Skeletal muscle tissue (tissue), 4 donors: ENCODE data around the gene ZMIZ2. TPM values are rescaled to one million over a fixed set of nuclear protein-coding genes. Genes with fewer than 3 reads are reported as not detected.
A peak's percentile ranks its signal among the peaks of the same experiment; 100 is the strongest.
"Not testable (repeated sequence)": the region's sequence is repeated elsewhere in the genome, so short reads cannot be mapped to it uniquely, and the experiment has no call there.

ENCODE experiments used
- H3K27ac ChIP-seq: one replicate; pipeline ENCODE4 v1.7.0; 2013; ENCODE audit warnings: mild to moderate bottlenecking, low read depth, low read length, inconsistent platforms
- H3K27me3 ChIP-seq, 3 donors: one replicate each; pipeline ENCODE4 v1.7.0; 2013; ENCODE audit warnings: low read length in 3 of 3; ENCODE audit not compliant: control insufficient read depth in 3 of 3, insufficient read depth in 3 of 3
- H3K36me3 ChIP-seq, 3 donors: one replicate each; pipeline ENCODE4 v1.7.0; 2013; ENCODE audit warnings: low read length in 3 of 3; ENCODE audit not compliant: control insufficient read depth in 3 of 3, insufficient read depth in 3 of 3
- H3K4me1 ChIP-seq, 3 donors: one replicate each; pipeline ENCODE4 v1.7.0; 2013; ENCODE audit warnings: low read length in 3 of 3, mild to moderate bottlenecking in 3 of 3; ENCODE audit not compliant: control insufficient read depth in 3 of 3, insufficient read depth in 3 of 3
- H3K4me3 ChIP-seq, 3 donors: one replicate each; pipeline ENCODE4 v1.7.0; 2013; ENCODE audit warnings: low read length in 3 of 3
- H3K9ac ChIP-seq, 3 donors: one replicate each; pipeline ENCODE4 v1.7.0; 2013; ENCODE audit warnings: low read length in 3 of 3, mild to moderate bottlenecking in 3 of 3, moderate library complexity in 2 of 3, low read depth in 1 of 3
- H3K9me3 ChIP-seq, 3 donors: one replicate each; pipeline ENCODE4 v1.7.0; 2013; ENCODE audit warnings: low read length in 3 of 3; ENCODE audit not compliant: control insufficient read depth in 3 of 3
- total RNA-seq: library from RNA; depleted of rRNA; stranded (reverse); fragments of >200 nt; gene quantifications from one replicate; pipeline ENCODE4 v1.2.3, GENCODE V29; 2014
- donor health status: Osteomylitis.

ZMIZ2 gene
- total RNA-seq, 1 donor from 2014 or later = 4.2 TPM

- not testable (repeated sequence) for H3K27ac ChIP-seq, H3K27me3 ChIP-seq, H3K9me3 ChIP-seq, H3K9ac ChIP-seq, H3K36me3 ChIP-seq, H3K4me3 ChIP-seq, H3K4me1 ChIP-seq
Observed at GRCh38 chr7:44726250-44726649, 22.4 kb upstream of the ZMIZ2 start.

- no peak overlapping the region for H3K27ac ChIP-seq
- H3K4me1 ChIP-seq = peaks cover 0 to 3% (median 0%) of the 10 kb centered on the region in 3 donors
- H3K9ac ChIP-seq = no peak overlapping the region
- no peaks in the 10 kb centered on the region for H3K36me3 ChIP-seq
- H3K27me3 ChIP-seq = no peaks in the 10 kb centered on the region
- no peaks in the 10 kb centered on the region for H3K9me3 ChIP-seq
- no peak overlapping the region for H3K4me3 ChIP-seq
Observed at GRCh38 chr7:44727158-44727936, 21.3 kb upstream of the ZMIZ2 start.

GRCh38 chr7:44727937-44728262, 20.7 kb upstream of the ZMIZ2 start:
- Histone ChIP-seq H3K27ac (no peak overlapping the region), H3K9me3 (no peaks in the 10 kb centered on the region), H3K4me3 (no peak overlapping the region), H3K9ac (no peak overlapping the region), H3K27me3 (no peaks in the 10 kb centered on the region), H3K36me3 (no peaks in the 10 kb centered on the region), H3K4me1 (peaks cover 0 to 3% (median 0%) of the 10 kb centered on the region in 3 donors)

DNA sequence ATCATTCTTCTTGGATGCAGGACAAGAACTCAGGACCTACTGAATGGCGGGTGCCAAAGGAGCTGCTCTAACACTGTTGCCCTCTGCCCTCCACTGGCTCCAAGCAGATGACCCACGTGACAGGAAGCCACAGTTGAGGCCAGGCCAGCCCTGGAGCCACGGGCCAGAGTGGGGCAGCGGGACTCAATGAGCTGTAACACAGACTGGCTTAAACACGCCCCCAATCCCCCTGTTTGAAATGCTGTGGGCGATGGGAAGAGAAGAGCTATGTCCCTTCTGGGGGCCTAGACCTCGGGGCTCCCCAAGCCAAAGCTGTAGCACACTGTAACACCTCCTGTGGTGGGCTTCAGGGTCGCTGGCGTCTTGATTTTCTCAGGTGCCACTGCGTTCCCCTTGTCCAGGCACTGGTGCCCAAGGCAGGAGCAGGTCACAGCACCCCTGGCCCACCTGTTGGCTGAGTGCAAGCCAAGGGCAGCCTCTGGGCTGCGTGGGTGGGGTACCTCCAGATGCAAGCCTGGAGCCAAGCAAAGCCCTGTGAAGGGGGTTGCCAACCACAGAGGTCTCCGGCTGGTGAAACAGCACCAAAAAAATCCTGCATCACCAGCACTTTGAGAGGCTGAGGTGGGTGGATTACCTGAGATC, 18.6 kb upstream of the ZMIZ2 start:
- no peak overlapping the region for H3K27ac ChIP-seq

DNA sequence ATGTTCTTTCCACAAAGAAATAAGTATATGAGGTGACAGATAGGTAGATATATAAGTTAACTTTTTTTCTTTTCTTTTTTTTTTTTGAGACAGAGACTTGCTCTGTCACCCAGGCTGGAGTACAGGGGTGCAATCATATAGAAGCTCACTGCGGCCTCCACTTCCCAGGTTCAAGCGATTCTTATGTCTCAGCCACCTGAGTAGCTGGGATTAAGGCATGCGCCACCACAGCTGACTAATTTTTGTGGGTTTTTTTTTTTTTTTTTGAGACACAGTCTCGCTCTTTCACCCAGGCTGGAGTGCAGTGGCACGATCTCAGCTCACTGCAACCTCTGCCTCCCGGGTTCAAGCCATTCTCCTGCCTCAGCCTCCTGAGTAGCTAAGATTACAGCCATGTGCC, 15.7 kb upstream of the ZMIZ2 start:
- H3K9me3 ChIP-seq, H3K36me3 ChIP-seq, H3K27ac ChIP-seq, H3K9ac ChIP-seq, H3K4me1 ChIP-seq, H3K27me3 ChIP-seq, H3K4me3 ChIP-seq: not testable (repeated sequence)

More for the DNA sequence above, 18.6 kb upstream of the ZMIZ2 start:
- H3K9ac ChIP-seq = no peak overlapping the region
- H3K36me3 ChIP-seq = no peaks in the 10 kb centered on the region
- H3K4me1 ChIP-seq = peaks cover 0 to 3% (median 0%) of the 10 kb centered on the region in 3 donors
- H3K27me3 ChIP-seq = no peaks in the 10 kb centered on the region
- no peak overlapping the region for H3K4me3 ChIP-seq
- no peaks in the 10 kb centered on the region for H3K9me3 ChIP-seq

GRCh38 chr7:44733708-44734481, 14.8 kb upstream of the ZMIZ2 start:
- no peak overlapping the region for H3K27ac ChIP-seq
- H3K4me3 ChIP-seq = no peak overlapping the region
- H3K4me1 ChIP-seq = peaks cover 0 to 3% (median 0%) of the 10 kb centered on the region in 3 donors
- H3K36me3 ChIP-seq = no peaks in the 10 kb centered on the region
- no peaks in the 10 kb centered on the region for H3K9me3 ChIP-seq
- H3K9ac ChIP-seq = no peak overlapping the region
- H3K27me3 ChIP-seq = no peaks in the 10 kb centered on the region

DNA sequence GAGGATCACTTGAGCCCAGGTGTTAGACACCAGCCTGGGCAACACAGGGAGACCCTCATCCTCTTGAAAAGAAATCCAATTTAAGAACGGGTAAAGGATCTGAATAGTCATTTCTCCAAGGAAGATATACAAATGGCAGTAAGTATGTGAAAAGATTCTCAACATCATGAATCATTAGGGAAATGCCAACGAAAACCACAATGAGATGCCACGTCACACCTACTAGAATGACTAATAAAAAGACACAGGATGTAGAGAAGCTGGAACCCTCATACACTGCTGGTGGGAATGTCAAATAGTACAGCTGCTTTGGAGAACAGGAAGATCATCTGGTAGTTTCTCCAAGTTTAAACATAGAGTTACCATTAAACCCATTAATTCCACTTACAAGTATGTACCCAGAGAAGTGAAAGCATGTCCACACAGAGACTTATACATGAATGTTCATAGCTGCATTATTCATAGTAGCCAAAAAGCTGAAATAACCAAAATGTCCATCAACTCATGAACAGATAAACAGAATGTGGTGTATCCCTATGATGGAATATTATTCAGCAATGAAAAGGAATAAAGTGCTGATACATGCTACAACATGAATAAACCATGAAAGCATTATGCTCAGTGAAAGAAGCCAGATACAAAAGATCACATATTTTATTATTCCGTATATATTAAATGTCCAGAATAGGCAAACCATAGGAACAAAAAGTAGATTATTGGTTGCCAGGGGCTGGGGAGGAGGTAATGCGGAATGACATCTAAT, 13.1 kb upstream of the ZMIZ2 start:
- Histone ChIP-seq H3K4me1 (no peaks in the 10 kb centered on the region), H3K27me3 (no peaks in the 10 kb centered on the region), H3K27ac (no peak overlapping the region), H3K36me3 (no peaks in the 10 kb centered on the region), H3K9me3 (no peaks in the 10 kb centered on the region), H3K9ac (no peak overlapping the region), H3K4me3 (no peak overlapping the region)

DNA sequence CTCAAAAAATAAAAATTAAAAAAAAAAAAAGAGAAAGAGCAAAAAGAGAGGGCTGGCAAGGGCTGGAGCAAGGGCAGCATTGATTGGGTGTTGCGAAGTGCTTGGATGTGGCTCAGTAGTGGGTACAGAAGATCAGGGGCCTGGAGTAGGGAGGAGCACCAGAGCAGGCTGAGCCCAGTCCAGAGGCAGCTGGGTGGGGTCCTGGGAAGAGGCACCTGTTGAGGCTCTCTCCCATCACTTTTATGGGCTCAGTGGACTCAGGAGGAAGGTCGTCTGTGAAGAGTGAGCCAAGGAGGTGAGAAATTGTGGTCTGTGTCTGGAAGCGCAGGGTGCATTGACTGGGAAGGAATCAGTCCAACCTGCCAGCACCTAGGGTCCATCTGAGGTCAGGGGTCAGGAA, 11.8 kb upstream of the ZMIZ2 start:
- Histone ChIP-seq H3K4me1 (no peaks in the 10 kb centered on the region), H3K9me3 (no peaks in the 10 kb centered on the region), H3K4me3 (no peak overlapping the region), H3K9ac (peak overlapping the region in 1 of 3 donors; percentile 8), H3K36me3 (no peaks in the 10 kb centered on the region), H3K27ac (no peak overlapping the region), H3K27me3 (no peaks in the 10 kb centered on the region)

DNA sequence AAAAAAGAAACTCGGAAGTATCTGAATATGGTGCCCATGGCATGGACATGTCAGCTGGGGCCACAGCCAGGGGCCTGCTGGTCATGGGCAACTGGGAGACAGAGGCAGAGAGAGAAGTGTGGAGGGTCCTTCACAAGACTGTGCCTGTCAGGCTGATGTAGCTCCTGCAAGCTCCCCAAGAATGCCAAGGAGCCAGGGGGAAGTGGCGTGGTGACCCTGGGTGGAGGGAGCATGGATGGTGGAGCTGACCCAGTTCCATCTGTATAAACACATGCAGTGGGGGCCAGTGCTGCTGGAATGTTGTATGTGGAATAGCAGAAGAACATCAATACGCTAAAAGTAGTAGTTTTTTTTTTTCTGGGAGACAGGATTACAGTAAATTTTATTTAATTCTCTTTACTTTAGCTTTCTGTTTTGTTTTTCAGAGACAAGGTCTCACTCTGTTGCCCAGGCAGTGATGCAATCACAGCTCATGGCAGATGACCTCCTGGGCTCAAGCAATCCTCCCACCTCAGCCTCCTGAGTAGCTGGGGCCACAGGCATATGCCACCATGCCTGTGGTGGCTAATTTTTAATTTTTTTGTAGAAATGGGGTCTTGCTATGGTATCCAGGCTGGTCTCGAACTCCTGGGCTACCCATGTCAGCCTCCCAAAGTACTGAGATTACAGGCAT, 10.5 kb upstream of the ZMIZ2 start:
- no peak overlapping the region for H3K9ac ChIP-seq
- no peaks in the 10 kb centered on the region for H3K9me3 ChIP-seq
- no peaks in the 10 kb centered on the region for H3K36me3 ChIP-seq
- H3K27me3 ChIP-seq = no peaks in the 10 kb centered on the region
- no peak overlapping the region for H3K27ac ChIP-seq
- H3K4me1 ChIP-seq = no peaks in the 10 kb centered on the region
- no peak overlapping the region for H3K4me3 ChIP-seq
